ENCODE results near the gene RASL12. TPM values are rescaled to one million over a fixed set of nuclear protein-coding genes. Genes with fewer than 3 reads are reported as not detected.

The RASL12 gene
- polyA plus RNA-seq, 3 donors: not detected

DNA sequence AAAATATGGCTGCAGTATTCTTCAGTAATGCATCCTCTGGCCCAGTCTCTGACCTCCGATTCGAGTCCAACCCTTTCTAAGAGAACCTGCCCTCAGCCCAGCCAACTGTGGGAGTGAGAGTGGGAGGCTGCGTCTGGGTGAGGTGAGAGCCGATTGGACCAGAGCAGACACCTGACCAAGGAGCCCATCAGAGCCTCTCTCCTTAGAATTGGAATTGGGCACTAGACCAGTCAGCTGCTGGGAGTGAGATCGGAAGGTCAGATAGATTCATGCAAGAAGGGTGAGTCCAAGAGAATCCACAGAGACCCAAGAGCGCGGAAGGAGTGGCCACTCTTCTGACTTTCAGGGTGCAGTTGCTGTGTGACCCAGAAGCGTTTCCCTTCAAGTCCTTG, 10.2 kb downstream of the RASL12 start:
- no peak for DNase-seq
- H3K9me3 ChIP-seq (replicated peaks in 1 of 2; ENCODE audit: control insufficient read depth in 1 of 2, insufficient read depth in 1 of 2, low read length in 2 of 2): no peaks in the 10 kb centered on the region
- 98% methylated on average over 5 of the region's 8 CpGs for WGBS (ENCODE audit: insufficient coverage)
- peak overlapping the region in 1 of 7 donors; percentile 18 for H3K27ac Mint-ChIP-seq
- H4K20me1 ChIP-seq (ENCODE audit: insufficient read depth, low read length): no peaks in the 10 kb centered on the region
- H3K27me3 Mint-ChIP-seq (ENCODE audit: low read depth in 3 of 3): peaks cover 5 to 10% (median 5%) of the 10 kb centered on the region in 3 donors
- H3K4me2 ChIP-seq (replicated peaks; ENCODE audit: extremely low read depth, low read length, poor library complexity, severe bottlenecking): no peak overlapping the region
- H3K79me2 ChIP-seq (ENCODE audit: insufficient read depth, low read length): no peaks in the 10 kb centered on the region
- H3K36me3 ChIP-seq (replicated peaks in 1 of 2; ENCODE audit: control insufficient read depth in 1 of 2, insufficient read depth in 2 of 2, low read length in 2 of 2): no peaks in the 10 kb centered on the region
- H3K4me3 ChIP-seq (replicated peaks in 1 of 3; ENCODE audit: low read depth in 2 of 3, low read length in 3 of 3): no peak overlapping the region
- H3K36me3 Mint-ChIP-seq: no peaks in the 10 kb centered on the region
- intact Hi-C loops (cut with micrococcal nuclease): loop anchor here in 1 of 2 donors (10.0 kb wide), 1 partner anchor 237 kb away; the partner anchor contains the start of gene RNU5A-1
- H2AFZ ChIP-seq (ENCODE audit: insufficient read depth, low read depth, low read length, poor library complexity, severe bottlenecking): no peak overlapping the region
- TF ChIP-seq, protein P1, sequence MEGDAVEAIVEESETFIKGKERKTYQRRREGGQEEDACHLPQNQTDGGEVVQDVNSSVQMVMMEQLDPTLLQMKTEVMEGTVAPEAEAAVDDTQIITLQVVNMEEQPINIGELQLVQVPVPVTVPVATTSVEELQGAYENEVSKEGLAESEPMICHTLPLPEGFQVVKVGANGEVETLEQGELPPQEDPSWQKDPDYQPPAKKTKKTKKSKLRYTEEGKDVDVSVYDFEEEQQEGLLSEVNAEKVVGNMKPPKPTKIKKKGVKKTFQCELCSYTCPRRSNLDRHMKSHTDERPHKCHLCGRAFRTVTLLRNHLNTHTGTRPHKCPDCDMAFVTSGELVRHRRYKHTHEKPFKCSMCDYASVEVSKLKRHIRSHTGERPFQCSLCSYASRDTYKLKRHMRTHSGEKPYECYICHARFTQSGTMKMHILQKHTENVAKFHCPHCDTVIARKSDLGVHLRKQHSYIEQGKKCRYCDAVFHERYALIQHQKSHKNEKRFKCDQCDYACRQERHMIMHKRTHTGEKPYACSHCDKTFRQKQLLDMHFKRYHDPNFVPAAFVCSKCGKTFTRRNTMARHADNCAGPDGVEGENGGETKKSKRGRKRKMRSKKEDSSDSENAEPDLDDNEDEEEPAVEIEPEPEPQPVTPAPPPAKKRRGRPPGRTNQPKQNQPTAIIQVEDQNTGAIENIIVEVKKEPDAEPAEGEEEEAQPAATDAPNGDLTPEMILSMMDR (IDR thresholded peaks at IDR 0.05): no peak
- H3K4me1 ChIP-seq (ENCODE audit: control insufficient read depth in 1 of 2, insufficient read depth in 2 of 2, low read length in 2 of 2): no peaks in the 10 kb centered on the region
- H3K27me3 ChIP-seq (ENCODE audit: control insufficient read depth in 2 of 2, insufficient read depth in 2 of 2, low read length in 2 of 2): no peaks in the 10 kb centered on the region
- H3K9ac ChIP-seq (ENCODE audit: insufficient read depth, low read length, poor library complexity, severe bottlenecking): no peak overlapping the region
- H3K9me3 Mint-ChIP-seq: no peaks in the 10 kb centered on the region
- H3K4me3 Mint-ChIP-seq: no peak overlapping the region
- no peak overlapping the region for H3K27ac ChIP-seq (ENCODE audit: low read depth in 1 of 2, low read length in 2 of 2)
- no peaks in the 10 kb centered on the region for H3K4me1 Mint-ChIP-seq

DNA sequence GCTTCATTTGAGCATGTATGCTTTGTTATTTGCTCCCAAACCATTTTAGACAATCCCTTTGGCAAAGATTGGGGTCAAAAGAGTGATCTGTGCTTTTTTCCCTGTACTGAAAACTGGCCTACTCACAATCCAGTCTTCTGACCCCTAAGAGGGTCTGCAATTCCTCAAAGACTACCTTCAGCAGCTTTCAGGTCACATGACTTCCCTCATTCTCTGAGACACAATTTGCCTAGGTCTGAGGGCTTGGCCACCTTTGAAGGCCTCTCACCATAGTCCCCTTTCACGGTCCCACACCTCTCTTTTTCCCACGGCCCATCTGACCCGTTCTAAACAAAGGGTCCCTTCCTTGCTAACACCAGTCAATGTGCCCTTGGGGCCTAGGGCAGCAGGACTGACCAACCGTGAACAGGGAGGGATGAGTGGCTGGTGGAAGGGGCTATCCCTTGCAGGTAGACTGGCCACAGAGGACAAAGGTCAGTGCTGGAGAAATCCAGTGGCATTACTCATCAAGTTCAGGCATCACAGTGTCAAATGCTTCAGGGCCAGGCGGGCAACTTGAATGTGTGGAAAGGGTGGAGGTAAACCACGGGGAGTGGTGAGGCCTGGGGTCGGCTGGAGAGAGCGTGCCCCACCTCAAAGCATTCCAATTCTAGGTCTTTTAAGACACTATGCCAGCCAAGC, 10.8 kb downstream of the RASL12 start:
- Histone ChIP-seq H2AFZ (ENCODE audit: insufficient read depth, low read depth, low read length, poor library complexity, severe bottlenecking) (no peak overlapping the region), H4K20me1 (ENCODE audit: insufficient read depth, low read length) (no peaks in the 10 kb centered on the region), H3K4me2 (replicated peaks; ENCODE audit: extremely low read depth, low read length, poor library complexity, severe bottlenecking) (no peak overlapping the region), H3K9ac (ENCODE audit: insufficient read depth, low read length, poor library complexity, severe bottlenecking) (no peak overlapping the region), H3K4me1 (ENCODE audit: control insufficient read depth in 1 of 2, insufficient read depth in 2 of 2, low read length in 2 of 2) (no peaks in the 10 kb centered on the region), H3K36me3 (replicated peaks in 1 of 2; ENCODE audit: control insufficient read depth in 1 of 2, insufficient read depth in 2 of 2, low read length in 2 of 2) (no peaks in the 10 kb centered on the region), H3K79me2 (ENCODE audit: insufficient read depth, low read length) (no peaks in the 10 kb centered on the region), H3K9me3 (replicated peaks in 1 of 2; ENCODE audit: control insufficient read depth in 1 of 2, insufficient read depth in 1 of 2, low read length in 2 of 2) (no peaks in the 10 kb centered on the region), H3K4me3 (replicated peaks in 1 of 3; ENCODE audit: low read depth in 2 of 3, low read length in 3 of 3) (no peak overlapping the region), H3K27ac (ENCODE audit: low read depth in 1 of 2, low read length in 2 of 2) (no peak overlapping the region), H3K27me3 (ENCODE audit: control insufficient read depth in 2 of 2, insufficient read depth in 2 of 2, low read length in 2 of 2) (no peaks in the 10 kb centered on the region)
- no peak overlapping the region for H3K4me3 Mint-ChIP-seq
- H3K4me1 Mint-ChIP-seq: no peaks in the 10 kb centered on the region
- peak overlapping the region in 1 of 7 donors; percentile 63 for H3K27ac Mint-ChIP-seq
- 96% methylated on average over 4 of the region's 8 CpGs for WGBS (ENCODE audit: insufficient coverage)
- intact Hi-C loops (cut with micrococcal nuclease): loop anchor here in 1 of 2 donors (10.0 kb wide), 1 partner anchor 238 kb away; the partner anchor contains the start of gene RNU5A-1
- no peaks in the 10 kb centered on the region for H3K36me3 Mint-ChIP-seq
- H3K27me3 Mint-ChIP-seq (ENCODE audit: low read depth in 3 of 3): peaks cover 5 to 11% (median 5%) of the 10 kb centered on the region in 3 donors
- TF ChIP-seq, protein P1 (IDR thresholded peaks at IDR 0.05): no peak
- no peaks in the 10 kb centered on the region for H3K9me3 Mint-ChIP-seq
- DNase-seq: no peak

Measured in CD14-positive monocyte (primary cell).